Measurements from ENCODE around the gene CFAP20DC.

GRCh38 chr3:59084583-59084982 is 34.8 kb upstream of the CFAP20DC start:
- TF ChIP-seq CTCF (IDR thresholded peaks at IDR 0.05) (no peak), REST (IDR thresholded peaks at IDR 0.05) (no peak), HMGXB4 (CRISPR knock-in tag; IDR thresholded peaks at IDR 0.05; ENCODE audit: borderline replicate concordance) (no peak), HDAC2 (IDR thresholded peaks at IDR 0.05) (no peak), ZFP36 (IDR thresholded peaks at IDR 0.05; ENCODE audit: borderline replicate concordance, partially characterized antibody) (no peak), BHLHE40 (IDR thresholded peaks at IDR 0.05; ENCODE audit: low read depth, low read length) (no peak), POLR2A (IDR thresholded peaks at IDR 0.05; ENCODE audit: low read length) (no peak), MAZ (IDR thresholded peaks at IDR 0.05; ENCODE audit: borderline replicate concordance, low read depth, low read length) (no peak), BCL3 (IDR thresholded peaks at IDR 0.05) (no peak), EP300 (IDR thresholded peaks at IDR 0.05) (no peak), NR3C1 (IDR thresholded peaks at IDR 0.05) (no peak), MAX (IDR thresholded peaks at IDR 0.05) (no peak), USF2 (IDR thresholded peaks at IDR 0.05) (no peak), EHMT2 (IDR thresholded peaks at IDR 0.05; ENCODE audit: low read depth) (no peak)

Measured in A549 (cell line).